Caco-2 (cell line): Measurements from ENCODE around the gene FZD4. TPM values are rescaled to one million over a fixed set of nuclear protein-coding genes. Genes with fewer than 3 reads are reported as not detected.
"Not testable (repeated sequence)": the region's sequence is repeated elsewhere in the genome, so short reads cannot be mapped to it uniquely, and the experiment has no call there.

Experiments
- BruUV-seq: library from RNA; stranded (reverse); fragments of 400-500 nt; replicated peaks from 2 replicates; lab custom pipeline; 2021; lab: Mats Ljungman, UMichigan
- CTCF ChIA-PET: fragments of 300-600 bp; sonication (Branson Sonifier 250); formaldehyde crosslinking; loops from one replicate; lab custom pipeline; 2022; ENCODE audit warnings: antibody characterized with exemption; lab: Charles Lee
- POLR2A ChIA-PET: fragments of 300-600 bp; sonication (Branson Sonifier 250); formaldehyde crosslinking; loops from one replicate; lab custom pipeline; 2022; ENCODE audit warnings: antibody characterized with exemption; lab: Charles Lee
- DNase-seq, 2 experiments: peaks; one replicate each; pipeline versions ENCODE4 v3.0.0 to v3.0.0-alpha.2; 2020 to 2022
- H3K27me3 ChIP-seq: replicated peaks from 2 replicates; pipeline ENCODE4 v1.6.0; 2011; ENCODE audit warnings: low read length; ENCODE audit not compliant: control insufficient read depth, insufficient read depth
- H3K36me3 ChIP-seq: 2 replicates; pipeline ENCODE4 v1.5.1; 2011; ENCODE audit warnings: low read length; ENCODE audit not compliant: control insufficient read depth, insufficient read depth
- H3K4me1 ChIP-seq: fragments of 250-450 bp; sonication (Bioruptor Pico); 2 replicates; pipeline ENCODE4 v1.5.1; 2020; ENCODE audit warnings: mild to moderate bottlenecking
- H3K4me3 ChIP-seq: 2 replicates; pipeline ENCODE4 v1.5.1; 2011; ENCODE audit warnings: low read depth, mild to moderate bottlenecking, control low read depth, low read length
- H3K9me3 ChIP-seq: fragments of 250-450 bp; sonication (Bioruptor Pico); 2 replicates; pipeline ENCODE4 v1.5.1; 2020; ENCODE audit warnings: mild to moderate bottlenecking, moderate library complexity
- H3K27ac Mint-ChIP-seq: one replicate; pipeline ENCODE4 v1.8.0; 2022; ENCODE audit warnings: mixed read lengths; ENCODE audit not compliant: unreplicated experiment
- H3K27me3 Mint-ChIP-seq: one replicate; pipeline ENCODE4 v1.8.0; 2022; ENCODE audit warnings: mixed read lengths; ENCODE audit not compliant: insufficient read depth, unreplicated experiment
- H3K36me3 Mint-ChIP-seq: one replicate; pipeline ENCODE4 v1.8.0; 2022; ENCODE audit warnings: mild to moderate bottlenecking, mixed read lengths; ENCODE audit not compliant: insufficient read depth, unreplicated experiment
- H3K4me1 Mint-ChIP-seq: one replicate; pipeline ENCODE4 v1.8.0; 2022; ENCODE audit warnings: low read depth, mixed read lengths; ENCODE audit not compliant: unreplicated experiment
- H3K4me3 Mint-ChIP-seq: one replicate; pipeline ENCODE4 v1.8.0; 2022; ENCODE audit warnings: mild to moderate bottlenecking, moderate library complexity, mixed read lengths; ENCODE audit not compliant: unreplicated experiment
- H3K9me3 Mint-ChIP-seq: one replicate; pipeline ENCODE4 v1.8.0; 2022; ENCODE audit warnings: mixed read lengths; ENCODE audit not compliant: unreplicated experiment
- intact Hi-C: fragments of 100-400 bp; cut with micrococcal nuclease; formaldehyde crosslinking; loops from one replicate; pipeline ENCODE4 v1.10.0; 2022; ENCODE audit not compliant: unreplicated experiment
- total RNA-seq: library from RNA; stranded (reverse); gene quantifications from 2 replicates; pipeline ENCODE4 v1.2.3, GENCODE V29; 2022
- TF ChIP-seq, protein P1 (sequence below), 2 experiments: fragments of 200-600 bp in 1 of 2; IDR thresholded peaks; 1 replicate in 1 of 2; 2 replicates in 1 of 2; pipeline versions ENCODE4 v1.5.1 to v1.8.0; 2011 to 2022; ENCODE audit warnings: antibody characterized with exemption in 1 of 2, control low read depth in 1 of 2, inconsistent platforms in 1 of 2, low read depth in 1 of 2, low read length in 1 of 2, mild to moderate bottlenecking in 1 of 2, moderate library complexity in 1 of 2; ENCODE audit not compliant: insufficient read depth in 1 of 2, severe bottlenecking in 1 of 2, unreplicated experiment in 1 of 2

The FZD4 gene
- total RNA-seq, 1 experiment from 2014 or later = 78.4 TPM

DNA sequence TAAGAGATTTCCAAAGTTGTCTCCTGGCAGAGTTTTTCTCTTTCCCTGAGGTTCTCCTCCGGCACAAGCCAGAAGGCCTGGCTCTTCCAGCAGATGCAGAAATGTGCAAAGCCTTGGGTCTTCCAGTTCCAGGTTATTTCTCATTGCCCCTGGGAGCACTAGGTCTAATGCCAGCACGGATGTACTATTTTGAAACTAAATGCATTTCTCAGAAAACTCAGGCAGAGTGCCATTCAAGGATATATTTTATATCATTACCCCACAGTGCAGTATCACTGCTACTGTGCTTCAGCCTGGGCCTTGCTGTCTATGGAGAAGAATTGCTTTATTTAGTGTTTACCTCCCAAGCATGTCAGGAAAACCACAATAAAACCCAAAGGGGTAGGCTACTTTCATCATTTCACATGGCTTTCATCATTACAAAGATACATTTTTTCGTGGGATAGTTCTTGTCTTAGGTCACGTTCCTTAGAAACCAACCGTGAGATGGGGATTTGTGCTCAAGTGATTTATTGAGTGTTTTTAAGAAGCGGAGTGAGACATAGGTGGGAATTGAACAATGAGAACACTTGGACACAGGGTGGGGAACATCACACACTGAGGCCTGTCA is 22.4 kb upstream of the FZD4 start:
- TF ChIP-seq, protein P1, sequence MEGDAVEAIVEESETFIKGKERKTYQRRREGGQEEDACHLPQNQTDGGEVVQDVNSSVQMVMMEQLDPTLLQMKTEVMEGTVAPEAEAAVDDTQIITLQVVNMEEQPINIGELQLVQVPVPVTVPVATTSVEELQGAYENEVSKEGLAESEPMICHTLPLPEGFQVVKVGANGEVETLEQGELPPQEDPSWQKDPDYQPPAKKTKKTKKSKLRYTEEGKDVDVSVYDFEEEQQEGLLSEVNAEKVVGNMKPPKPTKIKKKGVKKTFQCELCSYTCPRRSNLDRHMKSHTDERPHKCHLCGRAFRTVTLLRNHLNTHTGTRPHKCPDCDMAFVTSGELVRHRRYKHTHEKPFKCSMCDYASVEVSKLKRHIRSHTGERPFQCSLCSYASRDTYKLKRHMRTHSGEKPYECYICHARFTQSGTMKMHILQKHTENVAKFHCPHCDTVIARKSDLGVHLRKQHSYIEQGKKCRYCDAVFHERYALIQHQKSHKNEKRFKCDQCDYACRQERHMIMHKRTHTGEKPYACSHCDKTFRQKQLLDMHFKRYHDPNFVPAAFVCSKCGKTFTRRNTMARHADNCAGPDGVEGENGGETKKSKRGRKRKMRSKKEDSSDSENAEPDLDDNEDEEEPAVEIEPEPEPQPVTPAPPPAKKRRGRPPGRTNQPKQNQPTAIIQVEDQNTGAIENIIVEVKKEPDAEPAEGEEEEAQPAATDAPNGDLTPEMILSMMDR (IDR thresholded peaks at IDR 0.05; ENCODE audit: insufficient read depth in 1 of 2, low read depth in 1 of 2, low read length in 1 of 2, severe bottlenecking in 1 of 2, unreplicated experiment in 1 of 2) = no peak
- Mint-ChIP-seq H3K4me1 (peaks cover 22% of the 10 kb centered on the region), H3K27ac (no peak overlapping the region), H3K9me3 (peaks cover 14% of the 10 kb centered on the region), H3K36me3 (peaks cover 10% of the 10 kb centered on the region), H3K4me3 (no peak overlapping the region), H3K27me3 (no peaks in the 10 kb centered on the region)
- ChIA-PET CTCF (interaction anchor here (0.8 kb wide), 1 partner anchor 10 kb away, joined by 3 read pairs; no protein-coding TSS in a partner anchor), POLR2A (no interaction called here)
- 0 out of 2 replicates have a peak, but pooled peaks cover 2% of the 10 kb centered on the region for H3K36me3 ChIP-seq
- H3K27me3 ChIP-seq = no peaks in the 10 kb centered on the region
- no peak overlapping the region for H3K4me3 ChIP-seq
- intact Hi-C loops = loop anchor here (1.0 to 5.0 kb wide), 3 partner anchors 39 to 120 kb away; no protein-coding TSS in a partner anchor
- H3K4me1 ChIP-seq = peaks cover 4% of the 10 kb centered on the region
- no peak for DNase-seq
- BruUV-seq = no TSS peak
- H3K9me3 ChIP-seq = peaks cover 4% of the 10 kb centered on the region; the same call in 1 of the 2 replicates

DNA sequence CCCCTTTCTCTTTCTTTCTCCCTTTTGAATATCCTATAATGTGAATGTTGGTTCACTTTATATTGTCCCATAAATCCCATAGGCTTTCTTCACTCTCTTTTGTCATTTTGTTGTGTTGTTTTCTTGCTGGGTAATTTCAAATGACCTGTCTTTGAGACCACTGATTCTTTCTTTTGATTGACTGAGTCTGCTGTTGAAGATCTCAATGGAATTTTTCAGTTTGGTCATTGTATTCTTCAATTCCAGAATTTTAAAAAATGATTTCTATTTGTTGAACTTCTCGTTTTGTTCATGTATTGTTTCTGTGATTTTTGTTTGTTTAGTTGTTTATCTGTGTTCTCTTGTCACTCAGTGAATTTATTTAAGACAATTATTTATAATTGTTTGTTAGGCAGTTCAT is 17.5 kb upstream of the FZD4 start:
- Histone ChIP-seq H3K9me3 (peaks cover 14% of the 10 kb centered on the region; the same call in 1 of the 2 replicates), H3K27me3 (no peaks in the 10 kb centered on the region), H3K4me1 (no peaks in the 10 kb centered on the region), H3K4me3 (no peak overlapping the region), H3K36me3 (peaks cover 2% of the 10 kb centered on the region; the same call in 1 of the 2 replicates)
- H3K27me3 Mint-ChIP-seq = no peaks in the 10 kb centered on the region
- POLR2A ChIA-PET = no interaction called here
- BruUV-seq = no TSS peak
- H3K4me1 Mint-ChIP-seq = no peaks in the 10 kb centered on the region
- H3K36me3 Mint-ChIP-seq = peaks cover 11% of the 10 kb centered on the region
- intact Hi-C loops = no loop called here
- no peak for DNase-seq
- TF ChIP-seq, protein P1 (IDR thresholded peaks at IDR 0.05; ENCODE audit: insufficient read depth in 1 of 2, low read depth in 1 of 2, low read length in 1 of 2, severe bottlenecking in 1 of 2, unreplicated experiment in 1 of 2) = no peak
- peaks cover 18% of the 10 kb centered on the region for H3K9me3 Mint-ChIP-seq
- H3K27ac Mint-ChIP-seq = no peak overlapping the region
- no peak overlapping the region for H3K4me3 Mint-ChIP-seq
- CTCF ChIA-PET = no interaction called here

DNA sequence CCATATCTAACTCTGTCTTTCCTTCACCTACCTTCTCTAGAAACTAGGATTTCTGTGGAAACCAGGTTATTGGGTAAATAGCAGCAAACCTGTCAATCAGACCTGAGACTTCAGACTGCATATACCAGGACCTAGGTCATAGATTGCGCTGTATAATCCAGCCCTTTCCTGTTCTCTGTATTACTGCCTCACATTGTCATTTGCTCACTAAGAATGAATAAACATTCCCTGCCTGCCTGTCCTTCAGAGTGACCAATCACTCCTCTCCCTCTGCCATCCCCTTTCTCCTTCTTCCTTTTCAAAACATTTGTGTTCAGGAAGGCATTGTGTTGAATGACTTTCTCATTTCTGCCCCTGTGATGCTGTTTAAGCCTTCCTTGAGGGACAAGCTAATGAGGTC is 14.1 kb upstream of the FZD4 start:
- Histone ChIP-seq H3K9me3 (peaks cover 14% of the 10 kb centered on the region; the same call in 1 of the 2 replicates), H3K27me3 (no peaks in the 10 kb centered on the region), H3K4me3 (no peak overlapping the region), H3K36me3 (peaks cover 2% of the 10 kb centered on the region; the same call in 1 of the 2 replicates), H3K4me1 (no peaks in the 10 kb centered on the region)
- H3K27ac Mint-ChIP-seq = no peak overlapping the region
- DNase-seq = no peak
- ChIA-PET CTCF (no interaction called here), POLR2A (no interaction called here)
- no peaks in the 10 kb centered on the region for H3K27me3 Mint-ChIP-seq
- peaks cover 18% of the 10 kb centered on the region for H3K9me3 Mint-ChIP-seq
- no peaks in the 10 kb centered on the region for H3K4me1 Mint-ChIP-seq
- TF ChIP-seq, protein P1 (IDR thresholded peaks at IDR 0.05; ENCODE audit: insufficient read depth in 1 of 2, low read depth in 1 of 2, low read length in 1 of 2, severe bottlenecking in 1 of 2, unreplicated experiment in 1 of 2) = no peak
- no TSS peak for BruUV-seq
- H3K36me3 Mint-ChIP-seq = peaks cover 11% of the 10 kb centered on the region
- no peak overlapping the region for H3K4me3 Mint-ChIP-seq
- intact Hi-C loops = loop anchor here (1.0 kb wide), 1 partner anchor 13 kb away; no protein-coding TSS in a partner anchor

DNA sequence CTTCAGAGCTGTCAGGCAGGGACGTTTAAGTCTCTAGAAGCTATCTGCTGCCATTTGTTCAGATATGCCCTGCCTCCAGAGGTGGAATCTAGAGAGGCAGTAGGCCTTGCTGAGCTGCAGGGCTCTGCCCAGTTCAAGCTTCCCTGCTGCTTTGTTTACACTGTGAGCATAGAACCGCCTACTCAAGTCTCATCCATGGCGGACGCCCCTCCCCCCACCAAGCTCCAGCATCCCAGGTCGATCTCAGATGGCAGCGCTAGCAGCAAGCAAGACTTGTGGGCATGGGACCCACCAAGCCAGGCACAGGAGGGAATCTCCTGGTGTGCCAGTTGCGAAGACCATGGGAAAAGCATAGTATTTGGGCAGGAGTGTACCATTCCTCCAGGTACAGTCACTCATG is 12.4 kb upstream of the FZD4 start:
- H3K4me1 ChIP-seq, H3K27me3 Mint-ChIP-seq, H3K4me3 ChIP-seq, H3K4me1 Mint-ChIP-seq, H3K27ac Mint-ChIP-seq, H3K36me3 Mint-ChIP-seq, DNase-seq, H3K36me3 ChIP-seq, H3K27me3 ChIP-seq, BruUV-seq, H3K4me3 Mint-ChIP-seq, intact Hi-C loops, H3K9me3 Mint-ChIP-seq: not testable (repeated sequence)
- POLR2A ChIA-PET = interaction anchor here (0.7 kb wide), 1 partner anchor 331 kb away, joined by 3 read pairs; no protein-coding TSS in a partner anchor
- CTCF ChIA-PET = interaction anchor here (0.6 to 1.2 kb wide), 3 partner anchors 10 to 481 kb away, joined by 3 read pairs; no protein-coding TSS in a partner anchor
- peaks cover 11% of the 10 kb centered on the region; the same call in 1 of the 2 replicates for H3K9me3 ChIP-seq
